HepG2 (cell line): Measurements from ENCODE around the gene MROH2A.

Experiments used
- BRD4 ChIP-seq: sonication (generic); formaldehyde crosslinking; IDR thresholded peaks from 2 replicates; pipeline ENCODE4 v1.4.0; 2020; ENCODE audit warnings: missing genetic modification reagents
- EZH2 ChIP-seq: conservative IDR thresholded peaks from 2 replicates; pipeline ENCODE4 v1.6.1; 2012; ENCODE audit warnings: mild to moderate bottlenecking, low read depth, low read length, moderate library complexity
- MXI1 ChIP-seq: IDR thresholded peaks from 3 replicates; pipeline ENCODE4 v1.6.1; 2012; ENCODE audit warnings: low read depth, low read length, inconsistent platforms, borderline replicate concordance
- ZNF335 ChIP-seq: sonication (generic); formaldehyde crosslinking; IDR thresholded peaks from 2 replicates; pipeline ENCODE4 v1.4.0; 2020; ENCODE audit warnings: missing genetic modification reagents
- ZNF589 ChIP-seq: sonication (generic); formaldehyde crosslinking; conservative IDR thresholded peaks from 2 replicates; pipeline ENCODE4 v1.8.0; 2022; ENCODE audit warnings: mild to moderate bottlenecking, moderate library complexity, missing genetic modification reagents
- ZNF670 ChIP-seq: sonication (generic); formaldehyde crosslinking; IDR thresholded peaks from 2 replicates; pipeline ENCODE4 v1.8.0; 2022; ENCODE audit warnings: mild to moderate bottlenecking, missing genetic modification reagents, borderline replicate concordance
- ZNF841 ChIP-seq: sonication (generic); formaldehyde crosslinking; IDR thresholded peaks from 2 replicates; pipeline ENCODE4 v1.8.1; 2023; ENCODE audit warnings: missing genetic modification reagents, borderline replicate concordance

GRCh38 chr2:233835230-233836186 is 57.4 kb downstream of the MROH2A start:
- TF ChIP-seq ZNF589 (CRISPR knock-in tag) = no peak
- no peak for TF ChIP-seq ZNF335 (CRISPR knock-in tag)
- TF ChIP-seq BRD4 (CRISPR knock-in tag) = no peak
- TF ChIP-seq ZNF670 = no peak
- no peak for TF ChIP-seq EZH2
- TF ChIP-seq ZNF841 (CRISPR knock-in tag) = no peak
- TF ChIP-seq MXI1 = no peak
